B cell (primary cell): ENCODE results near the gene HOXD8. TPM values are rescaled to one million over a fixed set of nuclear protein-coding genes. Genes with fewer than 3 reads are reported as not detected.
A peak's percentile ranks its signal among the peaks of the same experiment; 100 is the strongest.

Experiments
- ATAC-seq: fragments of 200-7000 bp; cut with Tn5 transposase; one replicate; pipeline ENCODE4 v1.10.0; 2021; ENCODE audit warnings: low read depth, mild to moderate bottlenecking, moderate number of reproducible peaks, moderate library complexity
- CTCF ChIA-PET: fragments of 350-600 bp; sonication (Branson Sonifier 250); formaldehyde crosslinking; loops from one replicate; lab custom pipeline; 2021; ENCODE audit warnings: antibody characterized with exemption, inconsistent platforms; lab: Charles Lee
- POLR2A ChIA-PET: fragments of 350-600 bp; sonication (Branson Sonifier 250); formaldehyde crosslinking; loops from one replicate; lab custom pipeline; 2021; ENCODE audit warnings: antibody characterized with exemption; lab: Charles Lee
- DNase-seq: peaks from one replicate; pipeline ENCODE4 v3.0.0; 2013
- H2AFZ ChIP-seq: 2 replicates; pipeline ENCODE4 v1.6.1; 2012; ENCODE audit warnings: mild to moderate bottlenecking, low read depth, low read length; ENCODE audit not compliant: insufficient read depth, poor library complexity, severe bottlenecking
- H3K27ac ChIP-seq, 2 donors: 1 replicate in 1 of 2; 2 replicates in 1 of 2; pipeline ENCODE4 v1.5.1; 2012 to 2013; ENCODE audit warnings: low read length in 2 of 2, mild to moderate bottlenecking in 2 of 2, moderate library complexity in 1 of 2
- H3K27me3 ChIP-seq, 4 experiments: fragments of 200-600 bp in 1 of 4; sonication (generic) in 1 of 4; replicated peaks in 1 of 4; 1 replicate in 2 of 4; 2 replicates in 2 of 4; pipeline versions ENCODE4 v1.6.1 to v1.7.0; 2013 to 2016; ENCODE audit warnings: low read length in 3 of 4, mild to moderate bottlenecking in 2 of 4, mixed read lengths in 1 of 4, moderate library complexity in 1 of 4; ENCODE audit not compliant: insufficient read depth in 4 of 4, control insufficient read depth in 3 of 4; ENCODE audit errors: control extremely low read depth in 1 of 4
- H3K36me3 ChIP-seq, 2 experiments: replicated peaks in 1 of 2; 1 replicate in 1 of 2; 2 replicates in 1 of 2; pipeline versions ENCODE4 v1.6.1 to v1.7.1; 2013; ENCODE audit warnings: low read length in 1 of 2; ENCODE audit not compliant: insufficient read depth in 2 of 2, control insufficient read depth in 1 of 2; ENCODE audit errors: control extremely low read depth in 1 of 2, extremely low read depth in 1 of 2
- H3K4me1 ChIP-seq, 2 donors: fragments of 200-600 bp in 1 of 2; sonication (generic) in 1 of 2; 1 replicate in 1 of 2; 2 replicates in 1 of 2; pipeline versions ENCODE4 v1.5.1 to v1.6.1; 2013 to 2017; ENCODE audit warnings: low read length in 2 of 2; ENCODE audit not compliant: control insufficient read depth in 2 of 2, insufficient read depth in 2 of 2
- H3K4me2 ChIP-seq: replicated peaks from 2 replicates; pipeline ENCODE3; 2012; ENCODE audit warnings: mild to moderate bottlenecking, low read depth, low read length; ENCODE audit not compliant: poor library complexity, severe bottlenecking
- H3K4me3 ChIP-seq, 5 experiments: fragments of 200-600 bp in 1 of 5; sonication (generic) in 1 of 5; 1 replicate in 3 of 5; 2 replicates in 2 of 5; pipeline versions ENCODE4 v1.5.1 to v1.7.0; 2011 to 2016; ENCODE audit warnings: low read length in 4 of 5, mild to moderate bottlenecking in 4 of 5, low read depth in 2 of 5, control low read depth in 1 of 5, moderate library complexity in 1 of 5; ENCODE audit not compliant: insufficient read depth in 1 of 5; ENCODE audit errors: control extremely low read depth in 1 of 5, extremely low read depth in 1 of 5
- H3K79me2 ChIP-seq: fragments of 200-600 bp; sonication (generic); one replicate; pipeline ENCODE4 v1.6.0; 2016; ENCODE audit warnings: low read length; ENCODE audit not compliant: control insufficient read depth, insufficient read depth
- H3K9ac ChIP-seq: fragments of 200-600 bp; sonication (generic); 2 replicates; pipeline ENCODE4 v1.6.1; 2017; ENCODE audit warnings: mild to moderate bottlenecking, low read length, moderate library complexity
- H3K9me3 ChIP-seq, 3 donors: one replicate each; pipeline versions ENCODE4 v1.6.1 to v1.7.1; 2013; ENCODE audit warnings: low read length in 2 of 3; ENCODE audit not compliant: control insufficient read depth in 2 of 3, insufficient read depth in 1 of 3; ENCODE audit errors: control extremely low read depth in 1 of 3
- H4K20me1 ChIP-seq: 2 replicates; pipeline ENCODE4 v1.6.0; 2012; ENCODE audit warnings: mild to moderate bottlenecking, low read length; ENCODE audit not compliant: insufficient read depth, control insufficient read depth, poor library complexity, severe bottlenecking
- H3K27ac Mint-ChIP-seq: one replicate; pipeline ENCODE4 v1.8.0; 2021; ENCODE audit warnings: mixed read lengths
- H3K27me3 Mint-ChIP-seq: one replicate; pipeline ENCODE4 v1.8.0; 2021; ENCODE audit warnings: mixed read lengths
- H3K4me1 Mint-ChIP-seq: one replicate; pipeline ENCODE4 v1.8.0; 2021; ENCODE audit warnings: mixed read lengths
- H3K4me3 Mint-ChIP-seq: one replicate; pipeline ENCODE4 v1.8.0; 2021; ENCODE audit warnings: mixed read lengths
- H3K9me3 Mint-ChIP-seq: one replicate; pipeline ENCODE4 v1.8.0; 2022; ENCODE audit warnings: mixed read lengths; ENCODE audit not compliant: insufficient read depth
- CTCF ChIP-seq: fragments of 200-600 bp; IDR thresholded peaks from one replicate; pipeline ENCODE4 v1.8.0; 2022; ENCODE audit warnings: antibody characterized with exemption, mild to moderate bottlenecking
- EZH2 ChIP-seq: IDR thresholded peaks from 2 replicates; pipeline ENCODE4 v1.6.1; 2012; ENCODE audit warnings: borderline replicate concordance, low read depth, mild to moderate bottlenecking, moderate library complexity, low read length; ENCODE audit not compliant: insufficient read depth, poor library complexity, severe bottlenecking
- WGBS: methylation state at CpG from one replicate; pipeline ENCODE4 v1.1.5; 2013; ENCODE audit warnings: missing lambda C conversion rate; ENCODE audit not compliant: insufficient coverage; 5-methylcytosine and 5-hydroxymethylcytosine counted together
- intact Hi-C: fragments of 100-400 bp; cut with micrococcal nuclease; formaldehyde crosslinking; loops from one replicate; pipeline ENCODE4 v1.10.0; 2022
- polyA plus RNA-seq: library from polyadenylated mRNA; depleted of rRNA; stranded (reverse); fragments of >200 nt; gene quantifications from 2 replicates; pipeline ENCODE4 v1.2.3, GENCODE V29; 2012
- total RNA-seq, 2 donors: library from RNA; stranded (reverse); fragments of 120-200 nt in 1 of 2; gene quantifications; 1 replicate in 1 of 2; 2 replicates in 1 of 2; pipeline versions ENCODE4 v1.2.3 to v1.2.4, GENCODE V29; 2013 to 2022

Gene HOXD8
- total and polyA plus RNA-seq, 2 donors (not counting 1 experiment from before 2014, with no cell fraction given) = not detected

DNA sequence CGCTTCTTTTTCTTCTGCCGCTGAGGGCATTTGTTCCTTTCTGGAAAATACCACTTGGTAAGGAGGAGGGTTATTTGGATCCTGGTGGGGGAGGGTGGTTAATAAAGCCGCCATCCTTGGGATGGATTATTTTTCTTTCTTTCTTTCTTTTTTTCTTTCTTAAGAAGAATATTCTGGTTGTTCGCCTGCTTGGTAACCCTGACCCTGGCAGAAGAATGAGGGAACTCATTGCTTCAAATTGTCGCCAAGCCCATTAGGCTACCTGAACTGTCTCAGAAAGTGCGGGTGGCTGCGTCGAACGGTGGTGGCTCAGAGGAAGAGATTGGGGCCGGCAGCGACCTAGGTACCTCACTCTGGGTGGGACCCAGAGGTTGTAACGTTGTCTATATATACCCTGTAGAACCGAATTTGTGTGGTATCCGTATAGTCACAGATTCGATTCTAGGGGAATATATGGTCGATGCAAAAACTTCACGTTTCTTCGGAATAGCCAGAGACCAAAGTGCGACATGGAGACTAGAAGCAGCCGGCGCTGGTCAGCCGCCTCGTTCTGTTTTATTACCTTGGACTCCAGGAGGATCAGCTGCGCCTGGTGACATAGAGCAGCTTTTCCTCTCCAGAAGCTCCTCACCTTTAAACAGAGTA lies 20.6 kb downstream of the HOXD8 start:
- Histone ChIP-seq H3K27ac (no peak overlapping the region), H4K20me1 (no peaks in the 10 kb centered on the region), H3K9me3 (peaks cover 0 to 25% (median 0%) of the 10 kb centered on the region in 3 donors), H3K9ac (no peak overlapping the region), H3K36me3 (no peaks in the 10 kb centered on the region), H3K27me3 (peaks cover 0 to 87% (median 57%) of the 10 kb centered on the region in 4 experiments), H3K4me3 (no peak overlapping the region), H3K79me2 (no peaks in the 10 kb centered on the region), H3K4me2 (no peak overlapping the region), H3K4me1 (peaks cover 0 to 4% of the 10 kb centered on the region in 2 donors), H2AFZ (no peak overlapping the region)
- DNase-seq (peak; percentile 1), ATAC-seq (no peak)
- H3K9me3 Mint-ChIP-seq = no peaks in the 10 kb centered on the region
- no peak overlapping the region for H3K27ac Mint-ChIP-seq
- 19% methylated on average over 16 of the region's 24 CpGs for WGBS
- TF ChIP-seq CTCF (no peak), EZH2 (no peak)
- ChIA-PET CTCF (no interaction called here), POLR2A (no interaction called here)
- H3K4me3 Mint-ChIP-seq = no peak overlapping the region
- no peaks in the 10 kb centered on the region for H3K4me1 Mint-ChIP-seq
- H3K27me3 Mint-ChIP-seq = peaks cover 78% of the 10 kb centered on the region
- intact Hi-C loops = no loop called here

DNA sequence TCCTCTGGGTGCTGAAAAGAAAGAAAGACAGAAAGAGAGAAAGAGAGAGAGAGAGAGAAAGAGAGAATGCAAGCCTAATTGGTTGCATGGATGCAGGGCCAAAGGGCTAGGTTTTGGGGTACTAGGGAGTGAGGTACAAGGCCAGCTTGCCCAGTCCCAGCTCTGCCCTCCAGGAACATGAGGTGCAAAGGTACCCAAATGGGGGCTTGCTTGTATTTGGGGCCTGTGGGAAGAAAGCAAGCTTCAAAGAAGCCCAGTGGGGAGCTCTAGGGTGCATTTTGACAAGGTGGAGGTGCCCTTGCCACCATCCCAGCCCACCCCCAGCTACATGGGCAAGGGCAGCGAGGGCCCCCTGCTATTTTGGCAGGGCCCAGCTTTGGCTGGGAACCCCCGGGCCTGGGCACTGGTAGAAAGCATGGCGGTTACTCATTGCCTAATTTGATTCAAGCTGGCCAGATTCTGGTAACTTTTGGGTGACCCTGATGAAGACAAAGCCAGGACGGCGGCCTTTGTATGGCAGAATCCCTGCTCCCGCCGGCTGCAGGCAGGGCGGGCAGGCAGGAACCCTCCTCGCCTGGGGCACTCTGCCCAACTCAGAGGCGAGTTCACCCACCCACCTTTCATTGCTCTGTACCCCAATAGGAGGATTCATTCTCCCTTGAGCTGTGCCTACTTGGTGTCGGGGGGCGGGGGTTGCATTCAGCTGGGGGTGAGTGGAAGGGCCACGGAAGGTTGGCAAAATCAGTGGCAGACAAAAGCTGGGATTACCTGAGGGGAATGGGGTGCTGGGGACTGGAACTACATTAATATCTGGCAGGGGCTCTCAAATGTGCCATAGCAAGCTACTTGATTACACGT lies 21.3 kb downstream of the HOXD8 start:
- WGBS = 53% methylated on average over 11 of the region's 14 CpGs
- no peak overlapping the region for H3K4me2 ChIP-seq
- H2AFZ ChIP-seq = no peak overlapping the region
- H3K4me1 Mint-ChIP-seq = no peaks in the 10 kb centered on the region
- no peaks in the 10 kb centered on the region for H4K20me1 ChIP-seq
- TF ChIP-seq EZH2 = no peak
- no peak for TF ChIP-seq CTCF
- H3K4me3 ChIP-seq = no peak overlapping the region
- peaks cover 81% of the 10 kb centered on the region for H3K27me3 Mint-ChIP-seq
- CTCF ChIA-PET = no interaction called here
- POLR2A ChIA-PET = no interaction called here
- no peaks in the 10 kb centered on the region for H3K36me3 ChIP-seq
- H3K9ac ChIP-seq = no peak overlapping the region
- intact Hi-C loops = no loop called here
- no peaks in the 10 kb centered on the region for H3K9me3 Mint-ChIP-seq
- peaks cover 0 to 87% (median 54%) of the 10 kb centered on the region in 4 experiments for H3K27me3 ChIP-seq
- H3K27ac ChIP-seq = no peak overlapping the region
- H3K79me2 ChIP-seq = no peaks in the 10 kb centered on the region
- peaks cover 0 to 25% (median 0%) of the 10 kb centered on the region in 3 donors for H3K9me3 ChIP-seq
- no peak overlapping the region for H3K27ac Mint-ChIP-seq
- ATAC-seq (no peak), DNase-seq (peak; percentile 3)
- H3K4me3 Mint-ChIP-seq = no peak overlapping the region
- peaks cover 0 to 4% of the 10 kb centered on the region in 2 donors for H3K4me1 ChIP-seq
